A673 (cell line): ENCODE measurements around the gene CDKN1A.

Source experiments
- EZH2 ChIP-seq: fragments of 200-600 bp; sonication (generic); IDR thresholded peaks from 2 replicates; pipeline ENCODE4 v1.6.1; 2017; ENCODE audit warnings: borderline replicate concordance, low read depth, mild to moderate bottlenecking, mixed read lengths, antibody characterized with exemption, low read length; ENCODE audit not compliant: poor library complexity, severe bottlenecking
- TF ChIP-seq, protein P1 (sequence below): fragments of 300-800, 200-600 bp; sonication (generic); conservative IDR thresholded peaks from 2 replicates; pipeline ENCODE4 v1.5.1; 2017; ENCODE audit warnings: low read depth, mild to moderate bottlenecking, antibody characterized with exemption, low read length, moderate library complexity, mixed read lengths

DNA sequence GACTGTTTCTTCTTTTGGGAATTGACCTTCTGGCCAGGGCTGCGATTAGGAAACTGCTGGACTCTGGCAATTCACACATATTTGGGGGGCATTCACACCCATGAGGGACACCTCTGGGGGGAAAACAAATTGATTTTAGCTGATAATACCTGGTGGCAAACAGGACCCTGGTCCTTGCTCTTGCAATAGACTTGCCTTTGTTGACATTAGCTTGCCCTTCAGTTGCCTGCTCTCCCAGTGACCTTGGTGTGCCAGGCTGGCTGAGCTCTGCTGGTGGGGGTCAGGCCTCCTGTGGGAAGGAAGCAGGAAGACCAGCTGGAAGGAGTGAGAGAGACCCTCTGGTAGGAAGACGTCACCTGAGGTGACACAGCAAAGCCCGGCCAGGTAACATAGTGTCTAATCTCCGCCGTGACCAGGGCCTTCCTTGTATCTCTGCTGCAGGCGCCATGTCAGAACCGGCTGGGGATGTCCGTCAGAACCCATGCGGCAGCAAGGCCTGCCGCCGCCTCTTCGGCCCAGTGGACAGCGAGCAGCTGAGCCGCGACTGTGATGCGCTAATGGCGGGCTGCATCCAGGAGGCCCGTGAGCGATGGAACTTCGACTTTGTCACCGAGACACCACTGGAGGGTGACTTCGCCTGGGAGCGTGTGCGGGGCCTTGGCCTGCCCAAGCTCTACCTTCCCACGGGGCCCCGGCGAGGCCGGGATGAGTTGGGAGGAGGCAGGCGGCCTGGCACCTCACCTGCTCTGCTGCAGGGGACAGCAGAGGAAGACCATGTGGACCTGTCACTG, 5.3 kb downstream of the CDKN1A start:
- TF ChIP-seq, protein P1, sequence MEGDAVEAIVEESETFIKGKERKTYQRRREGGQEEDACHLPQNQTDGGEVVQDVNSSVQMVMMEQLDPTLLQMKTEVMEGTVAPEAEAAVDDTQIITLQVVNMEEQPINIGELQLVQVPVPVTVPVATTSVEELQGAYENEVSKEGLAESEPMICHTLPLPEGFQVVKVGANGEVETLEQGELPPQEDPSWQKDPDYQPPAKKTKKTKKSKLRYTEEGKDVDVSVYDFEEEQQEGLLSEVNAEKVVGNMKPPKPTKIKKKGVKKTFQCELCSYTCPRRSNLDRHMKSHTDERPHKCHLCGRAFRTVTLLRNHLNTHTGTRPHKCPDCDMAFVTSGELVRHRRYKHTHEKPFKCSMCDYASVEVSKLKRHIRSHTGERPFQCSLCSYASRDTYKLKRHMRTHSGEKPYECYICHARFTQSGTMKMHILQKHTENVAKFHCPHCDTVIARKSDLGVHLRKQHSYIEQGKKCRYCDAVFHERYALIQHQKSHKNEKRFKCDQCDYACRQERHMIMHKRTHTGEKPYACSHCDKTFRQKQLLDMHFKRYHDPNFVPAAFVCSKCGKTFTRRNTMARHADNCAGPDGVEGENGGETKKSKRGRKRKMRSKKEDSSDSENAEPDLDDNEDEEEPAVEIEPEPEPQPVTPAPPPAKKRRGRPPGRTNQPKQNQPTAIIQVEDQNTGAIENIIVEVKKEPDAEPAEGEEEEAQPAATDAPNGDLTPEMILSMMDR = no peak
- TF ChIP-seq EZH2 = no peak
